ENCODE results near the gene TRPV3. TPM values are rescaled to one million over a fixed set of nuclear protein-coding genes. Genes with fewer than 3 reads are reported as not detected.

Gene TRPV3
- total and polyA plus RNA-seq, 4 donors, result 0.49 to 2.0 (median 0.75) TPM; not detected in 1

DNA sequence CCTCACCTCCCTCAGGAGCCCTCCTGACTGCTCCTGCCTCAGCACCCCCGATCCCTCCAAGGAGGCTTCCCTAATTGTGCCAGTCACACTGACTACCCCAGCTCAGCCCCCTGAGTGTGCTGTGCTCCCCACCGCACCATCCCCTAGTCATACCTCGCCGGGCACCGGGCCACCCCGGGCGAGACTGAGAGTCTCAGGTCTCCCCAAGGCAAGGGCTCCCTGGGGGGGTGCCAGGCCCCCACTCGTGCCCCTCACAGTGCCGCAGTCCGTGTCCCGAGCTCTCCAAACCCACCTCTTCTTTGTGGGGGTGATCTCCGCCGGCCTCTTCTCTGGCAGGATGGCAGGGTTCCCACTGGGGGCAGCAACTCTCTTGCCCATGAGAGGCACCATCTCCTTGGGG lies 3.2 kb downstream of the TRPV3 start:
- Histone ChIP-seq H3K27me3 (ENCODE audit: control insufficient read depth in 1 of 2, insufficient read depth in 2 of 2, low read length in 1 of 2) (no peaks in the 10 kb centered on the region), H3K36me3 (ENCODE audit: control insufficient read depth in 1 of 2, insufficient read depth in 2 of 2, low read length in 1 of 2) (no peaks in the 10 kb centered on the region), H3K4me1 (ENCODE audit: control insufficient read depth in 1 of 2, insufficient read depth in 2 of 2, low read length in 2 of 2) (no peaks in the 10 kb centered on the region), H3K4me3 (ENCODE audit: low read length in 2 of 2) (no peak overlapping the region), H3K9me3 (ENCODE audit: control insufficient read depth, low read length) (no peaks in the 10 kb centered on the region), H3K27ac (ENCODE audit: low read depth in 1 of 2, low read length in 2 of 2) (no peak overlapping the region)
- ATAC-seq (ENCODE audit: low FRiP score), result no peak
- 87 to 95% methylated on average over 10 to 13 of the region's 13 CpGs for WGBS, 2 donors
- intact Hi-C loops (cut with DNase I), result no loop called here
- DNase-seq, result no peak

DNA sequence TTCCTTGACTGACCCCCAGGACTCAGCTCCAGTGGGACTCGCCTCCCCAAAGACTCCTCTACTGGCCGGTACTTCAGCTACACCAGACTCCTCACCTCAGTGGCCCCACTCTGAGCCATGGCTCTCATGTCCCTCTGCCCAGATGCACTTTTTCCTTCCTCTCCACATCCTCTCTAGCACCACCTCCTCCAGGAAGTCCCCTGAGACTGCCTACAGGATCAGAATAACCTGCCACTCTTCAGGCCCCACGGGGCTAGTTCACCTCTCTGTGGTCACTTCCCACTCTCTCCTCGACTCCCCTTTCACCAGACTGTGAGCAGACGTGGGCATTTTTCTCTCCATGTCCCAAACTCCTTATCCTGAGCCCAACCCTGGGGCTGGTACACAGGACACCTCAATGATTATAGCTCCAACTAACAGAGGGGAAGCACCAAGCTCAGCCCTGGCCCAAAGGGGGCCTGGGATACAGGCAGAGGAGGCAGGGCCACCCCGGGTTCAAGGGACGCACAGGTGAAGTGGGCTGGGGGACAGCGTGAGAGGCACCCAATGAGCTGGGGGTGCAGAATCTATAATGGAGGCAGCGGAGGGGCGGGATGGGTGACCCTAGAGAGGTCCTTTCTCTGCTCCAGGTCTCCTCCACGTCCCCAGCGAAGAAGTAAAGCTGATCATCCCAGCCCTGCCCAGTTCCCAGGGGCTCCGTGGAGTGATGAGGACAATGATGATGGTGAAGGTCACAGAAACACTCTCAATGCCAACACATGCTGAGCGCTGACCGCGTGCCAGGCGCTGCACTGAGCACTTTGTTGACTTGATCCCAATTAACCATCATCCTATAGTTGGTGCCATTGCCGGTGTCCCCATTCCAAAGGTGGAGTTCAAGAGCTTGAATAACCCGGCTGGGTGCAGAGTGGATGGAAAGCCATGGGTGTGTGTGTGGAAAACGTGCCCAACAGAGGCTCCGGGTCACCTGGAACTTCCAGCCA lies 3.9 kb downstream of the TRPV3 start:
- 85% methylated on average over 21 of the region's 21 CpGs for WGBS, 2 donors

DNA sequence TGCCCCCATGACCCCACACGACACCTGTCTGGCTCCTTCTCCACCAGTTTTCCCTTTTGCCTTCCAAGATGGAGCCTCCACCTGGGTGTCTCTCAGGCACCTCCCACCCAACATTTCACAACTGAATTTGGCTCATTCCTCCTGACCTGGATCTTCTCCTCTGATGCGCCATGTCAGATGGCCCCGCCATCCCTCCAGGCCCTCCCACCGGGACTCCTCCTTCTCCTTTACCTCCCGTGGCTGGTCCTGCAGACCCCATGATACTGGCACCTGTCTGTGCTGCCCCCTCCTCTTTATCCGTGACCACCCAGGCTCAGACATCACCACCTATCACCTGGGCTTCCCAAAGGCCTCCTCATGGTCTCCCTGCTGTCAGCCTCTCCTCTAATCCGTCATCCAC lies 4.7 kb downstream of the TRPV3 start:
- H3K4me1 ChIP-seq (ENCODE audit: control insufficient read depth in 1 of 2, insufficient read depth in 2 of 2, low read length in 2 of 2), result no peaks in the 10 kb centered on the region
- 86 to 88% methylated on average over 7 of the region's 7 CpGs for WGBS, 2 donors
- H3K27ac ChIP-seq (ENCODE audit: low read depth in 1 of 2, low read length in 2 of 2), result no peak overlapping the region
- intact Hi-C loops (cut with DNase I), result no loop called here
- H3K27me3 ChIP-seq (ENCODE audit: control insufficient read depth in 1 of 2, insufficient read depth in 2 of 2, low read length in 1 of 2), result no peaks in the 10 kb centered on the region
- no peaks in the 10 kb centered on the region for H3K36me3 ChIP-seq (ENCODE audit: control insufficient read depth in 1 of 2, insufficient read depth in 2 of 2, low read length in 1 of 2)
- DNase-seq (no peak), ATAC-seq (ENCODE audit: low FRiP score) (no peak)
- no peak overlapping the region for H3K4me3 ChIP-seq (ENCODE audit: low read length in 2 of 2)
- H3K9me3 ChIP-seq (ENCODE audit: control insufficient read depth, low read length), result no peaks in the 10 kb centered on the region

More for the DNA sequence above, 3.9 kb downstream of the TRPV3 start:
- ATAC-seq (ENCODE audit: low FRiP score) (no peak), DNase-seq (peak in 1 of 2 donors; percentile 27)
- Histone ChIP-seq H3K4me1 (ENCODE audit: control insufficient read depth in 1 of 2, insufficient read depth in 2 of 2, low read length in 2 of 2) (no peaks in the 10 kb centered on the region), H3K36me3 (ENCODE audit: control insufficient read depth in 1 of 2, insufficient read depth in 2 of 2, low read length in 1 of 2) (no peaks in the 10 kb centered on the region), H3K27ac (ENCODE audit: low read depth in 1 of 2, low read length in 2 of 2) (no peak overlapping the region), H3K4me3 (ENCODE audit: low read length in 2 of 2) (no peak overlapping the region), H3K9me3 (ENCODE audit: control insufficient read depth, low read length) (no peaks in the 10 kb centered on the region), H3K27me3 (ENCODE audit: control insufficient read depth in 1 of 2, insufficient read depth in 2 of 2, low read length in 1 of 2) (no peaks in the 10 kb centered on the region)
- intact Hi-C loops (cut with DNase I), result no loop called here

DNA sequence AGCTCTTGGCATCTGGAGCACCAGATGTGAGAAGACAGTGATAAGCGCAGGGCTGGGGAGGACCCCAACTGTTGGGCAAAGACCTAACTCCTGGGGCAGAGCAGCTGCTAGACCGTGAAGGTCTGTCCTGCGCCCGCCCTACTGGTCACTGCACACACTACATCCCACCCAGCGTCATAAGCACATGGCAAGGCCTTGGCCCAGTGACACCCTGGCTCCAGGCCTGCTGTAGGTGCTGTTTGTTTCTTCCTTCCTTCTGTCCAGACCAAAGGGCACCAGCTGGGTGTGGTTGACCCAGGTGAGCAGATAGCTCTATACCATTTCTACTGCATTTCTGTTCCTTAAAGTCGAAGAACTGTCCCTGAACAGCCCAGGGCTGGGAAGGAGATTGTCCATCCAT lies 6.4 kb downstream of the TRPV3 start:
- no peak overlapping the region for H3K27ac ChIP-seq (ENCODE audit: low read depth in 1 of 2, low read length in 2 of 2)
- no peaks in the 10 kb centered on the region for H3K27me3 ChIP-seq (ENCODE audit: control insufficient read depth in 1 of 2, insufficient read depth in 2 of 2, low read length in 1 of 2)
- DNase-seq (no peak), ATAC-seq (ENCODE audit: low FRiP score) (no peak)
- H3K36me3 ChIP-seq (ENCODE audit: control insufficient read depth in 1 of 2, insufficient read depth in 2 of 2, low read length in 1 of 2), result no peaks in the 10 kb centered on the region
- no peak overlapping the region for H3K4me3 ChIP-seq (ENCODE audit: low read length in 2 of 2)
- intact Hi-C loops (cut with DNase I), result no loop called here
- no peaks in the 10 kb centered on the region for H3K9me3 ChIP-seq (ENCODE audit: control insufficient read depth, low read length)
- H3K4me1 ChIP-seq (ENCODE audit: control insufficient read depth in 1 of 2, insufficient read depth in 2 of 2, low read length in 2 of 2), result no peaks in the 10 kb centered on the region
- WGBS, 2 donors, result 80 to 88% methylated on average over 6 of the region's 6 CpGs

DNA sequence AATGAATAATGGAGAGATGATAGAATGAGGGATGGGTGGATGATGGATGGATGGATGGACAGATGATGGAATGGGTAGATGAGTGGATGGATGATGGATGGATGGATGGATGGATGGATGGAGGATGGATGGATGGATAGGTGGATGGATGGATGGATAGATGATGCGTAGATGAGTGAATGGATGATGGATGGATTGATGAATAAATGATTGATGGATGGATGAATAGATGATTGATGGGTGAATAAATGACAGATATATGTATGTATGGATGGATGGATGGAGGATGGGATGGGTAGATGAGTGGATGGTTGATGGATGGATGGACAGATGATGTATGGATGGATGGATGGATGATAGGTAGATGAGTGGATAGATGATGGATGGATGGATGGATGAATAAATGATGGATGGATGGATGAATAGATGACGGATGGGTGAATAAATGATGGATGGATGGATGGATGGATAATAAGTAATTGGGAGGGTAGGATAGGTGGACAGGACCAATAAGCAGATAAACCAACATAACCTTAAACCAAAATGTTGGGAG lies 7.9 kb downstream of the TRPV3 start:
- Histone ChIP-seq H3K27me3 (ENCODE audit: control insufficient read depth in 1 of 2, insufficient read depth in 2 of 2, low read length in 1 of 2) (no peaks in the 10 kb centered on the region), H3K9me3 (ENCODE audit: control insufficient read depth, low read length) (no peaks in the 10 kb centered on the region), H3K27ac (ENCODE audit: low read depth in 1 of 2, low read length in 2 of 2) (no peak overlapping the region), H3K4me3 (ENCODE audit: low read length in 2 of 2) (no peak overlapping the region), H3K4me1 (ENCODE audit: control insufficient read depth in 1 of 2, insufficient read depth in 2 of 2, low read length in 2 of 2) (no peaks in the 10 kb centered on the region), H3K36me3 (ENCODE audit: control insufficient read depth in 1 of 2, insufficient read depth in 2 of 2, low read length in 1 of 2) (no peaks in the 10 kb centered on the region)
- intact Hi-C loops (cut with DNase I), result no loop called here
- ATAC-seq (ENCODE audit: low FRiP score), result no peak
- DNase-seq, result no peak
- 97 to 98% methylated on average over 2 of the region's 2 CpGs for WGBS, 2 donors

DNA sequence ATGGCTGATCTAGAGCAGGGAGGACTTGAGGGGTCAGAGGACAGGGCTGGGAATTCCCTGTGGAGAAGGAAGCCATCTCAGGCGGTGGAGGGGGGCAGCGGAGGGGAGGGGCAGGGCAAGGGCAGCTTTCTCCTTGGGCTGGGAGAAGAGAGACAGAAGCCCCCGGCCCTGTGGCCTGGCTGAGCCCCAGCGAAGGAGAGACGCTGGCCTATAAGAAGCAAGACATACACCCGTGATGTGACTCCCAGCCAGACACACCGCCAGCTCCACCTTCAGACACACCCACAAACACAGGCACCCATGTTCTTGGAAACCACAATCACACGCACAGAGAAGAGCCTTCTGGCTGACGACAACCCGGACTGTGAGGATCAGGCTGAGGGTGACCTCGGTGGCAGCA lies 10.0 kb downstream of the TRPV3 start:
- ATAC-seq (ENCODE audit: low FRiP score) (no peak), DNase-seq (peak in 1 of 2 donors; percentile 3)
- 76 to 80% methylated on average over 11 of the region's 11 CpGs for WGBS, 2 donors
- Histone ChIP-seq H3K27me3 (ENCODE audit: control insufficient read depth in 1 of 2, insufficient read depth in 2 of 2, low read length in 1 of 2) (no peaks in the 10 kb centered on the region), H3K4me3 (ENCODE audit: low read length in 2 of 2) (no peak overlapping the region), H3K4me1 (ENCODE audit: control insufficient read depth in 1 of 2, insufficient read depth in 2 of 2, low read length in 2 of 2) (no peaks in the 10 kb centered on the region), H3K36me3 (ENCODE audit: control insufficient read depth in 1 of 2, insufficient read depth in 2 of 2, low read length in 1 of 2) (no peaks in the 10 kb centered on the region), H3K27ac (ENCODE audit: low read depth in 1 of 2, low read length in 2 of 2) (no peak overlapping the region), H3K9me3 (ENCODE audit: control insufficient read depth, low read length) (no peaks in the 10 kb centered on the region)
- intact Hi-C loops (cut with DNase I), result no loop called here

DNA sequence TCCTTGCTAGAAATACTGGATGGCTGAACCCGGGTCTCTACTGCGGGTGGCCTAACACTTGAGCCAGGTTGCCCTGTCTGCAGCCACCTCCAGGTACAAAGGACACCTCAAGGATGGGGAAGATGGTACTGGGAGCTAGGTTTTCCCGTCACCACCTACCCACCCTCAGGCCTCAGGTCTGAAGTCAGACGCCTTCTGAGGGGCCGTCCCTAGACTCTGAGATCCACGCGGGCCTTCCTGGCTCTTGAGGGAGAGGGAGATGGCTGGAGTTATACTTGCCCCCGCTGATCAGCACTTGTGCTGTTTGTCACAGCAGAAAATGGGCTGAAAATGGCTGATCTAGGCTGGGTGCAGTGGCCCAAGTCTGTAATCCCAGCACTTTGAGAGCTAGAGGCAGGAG lies 10.6 kb downstream of the TRPV3 start:
- H3K36me3 ChIP-seq (ENCODE audit: control insufficient read depth in 1 of 2, insufficient read depth in 2 of 2, low read length in 1 of 2), result no peaks in the 10 kb centered on the region
- intact Hi-C loops (cut with DNase I), result no loop called here
- no peaks in the 10 kb centered on the region for H3K27me3 ChIP-seq (ENCODE audit: control insufficient read depth in 1 of 2, insufficient read depth in 2 of 2, low read length in 1 of 2)
- H3K4me1 ChIP-seq (ENCODE audit: control insufficient read depth in 1 of 2, insufficient read depth in 2 of 2, low read length in 2 of 2), result no peaks in the 10 kb centered on the region
- H3K9me3 ChIP-seq (ENCODE audit: control insufficient read depth, low read length), result no peaks in the 10 kb centered on the region
- ATAC-seq (ENCODE audit: low FRiP score), result no peak
- 91 to 93% methylated on average over 8 of the region's 8 CpGs for WGBS, 2 donors
- no peak for DNase-seq
- no peak overlapping the region for H3K4me3 ChIP-seq (ENCODE audit: low read length in 2 of 2)
- H3K27ac ChIP-seq (ENCODE audit: low read depth in 1 of 2, low read length in 2 of 2), result no peak overlapping the region

DNA sequence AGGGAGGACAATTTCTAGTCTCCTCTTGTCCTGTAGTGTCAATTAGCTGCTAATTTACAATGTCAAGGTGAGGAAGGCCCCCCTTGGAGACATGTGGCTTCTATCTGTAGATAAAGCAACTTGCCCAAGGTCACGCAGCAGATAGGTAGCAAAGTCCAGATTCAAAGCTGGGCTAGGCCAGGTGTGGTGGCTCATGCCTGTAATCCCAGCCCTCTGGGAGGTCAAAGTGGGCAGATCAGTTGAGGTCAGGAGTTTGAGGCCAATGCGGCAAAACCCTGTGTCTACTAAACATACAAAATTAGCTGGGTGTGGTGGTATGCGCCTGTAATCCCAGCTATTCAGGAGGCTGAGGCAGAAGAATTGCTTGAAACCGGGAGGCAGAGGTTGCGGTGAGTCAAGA lies 11.1 kb downstream of the TRPV3 start:
- WGBS, 2 donors, result 87 to 93% methylated on average over 3 to 5 of the region's 5 CpGs
- Histone ChIP-seq H3K4me3 (ENCODE audit: low read length in 2 of 2) (no peak overlapping the region), H3K27me3 (ENCODE audit: control insufficient read depth in 1 of 2, insufficient read depth in 2 of 2, low read length in 1 of 2) (no peaks in the 10 kb centered on the region), H3K36me3 (ENCODE audit: control insufficient read depth in 1 of 2, insufficient read depth in 2 of 2, low read length in 1 of 2) (no peaks in the 10 kb centered on the region), H3K27ac (ENCODE audit: low read depth in 1 of 2, low read length in 2 of 2) (no peak overlapping the region), H3K9me3 (ENCODE audit: control insufficient read depth, low read length) (no peaks in the 10 kb centered on the region), H3K4me1 (ENCODE audit: control insufficient read depth in 1 of 2, insufficient read depth in 2 of 2, low read length in 2 of 2) (no peaks in the 10 kb centered on the region)
- DNase-seq, result no peak
- intact Hi-C loops (cut with DNase I), result no loop called here
- no peak for ATAC-seq (ENCODE audit: low FRiP score)

DNA sequence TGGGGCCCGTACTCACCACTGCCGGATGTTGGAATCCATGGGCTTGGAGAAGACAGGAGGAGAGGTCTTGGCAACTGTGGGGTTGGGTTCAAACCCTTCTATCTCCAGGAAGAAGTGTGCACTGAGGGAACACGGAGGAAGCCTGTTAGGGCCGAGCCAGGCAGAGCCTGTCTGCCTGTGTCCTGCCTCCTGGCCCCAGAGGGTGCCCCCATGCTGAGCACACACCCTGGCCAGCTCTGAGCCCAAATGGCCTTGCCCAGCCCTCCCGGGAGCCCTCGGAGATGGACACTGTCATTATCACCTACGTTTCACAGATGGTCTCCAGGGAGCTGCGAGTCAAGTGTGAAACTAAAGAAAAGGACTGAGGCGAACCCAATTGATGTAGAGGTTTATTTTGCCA lies 12.5 kb downstream of the TRPV3 start:
- Histone ChIP-seq H3K4me3 (ENCODE audit: low read length in 2 of 2) (no peak overlapping the region), H3K27me3 (ENCODE audit: control insufficient read depth in 1 of 2, insufficient read depth in 2 of 2, low read length in 1 of 2) (no peaks in the 10 kb centered on the region), H3K36me3 (ENCODE audit: control insufficient read depth in 1 of 2, insufficient read depth in 2 of 2, low read length in 1 of 2) (no peaks in the 10 kb centered on the region), H3K4me1 (ENCODE audit: control insufficient read depth in 1 of 2, insufficient read depth in 2 of 2, low read length in 2 of 2) (no peaks in the 10 kb centered on the region), H3K27ac (ENCODE audit: low read depth in 1 of 2, low read length in 2 of 2) (no peak overlapping the region), H3K9me3 (ENCODE audit: control insufficient read depth, low read length) (no peaks in the 10 kb centered on the region)
- DNase-seq (no peak), ATAC-seq (ENCODE audit: low FRiP score) (no peak)
- intact Hi-C loops (cut with DNase I), result no loop called here
- WGBS, 2 donors, result 50 to 56% methylated on average over 9 of the region's 9 CpGs
